GM19240 (cell line): ENCODE measurements around the gene BANF2.

ENCODE experiments used
- DNase-seq: peaks from one replicate; pipeline ENCODE4 v3.0.0; 2011; ENCODE audit warnings: low spot score; ENCODE audit not compliant: insufficient read length

Gene BANF2

DNA sequence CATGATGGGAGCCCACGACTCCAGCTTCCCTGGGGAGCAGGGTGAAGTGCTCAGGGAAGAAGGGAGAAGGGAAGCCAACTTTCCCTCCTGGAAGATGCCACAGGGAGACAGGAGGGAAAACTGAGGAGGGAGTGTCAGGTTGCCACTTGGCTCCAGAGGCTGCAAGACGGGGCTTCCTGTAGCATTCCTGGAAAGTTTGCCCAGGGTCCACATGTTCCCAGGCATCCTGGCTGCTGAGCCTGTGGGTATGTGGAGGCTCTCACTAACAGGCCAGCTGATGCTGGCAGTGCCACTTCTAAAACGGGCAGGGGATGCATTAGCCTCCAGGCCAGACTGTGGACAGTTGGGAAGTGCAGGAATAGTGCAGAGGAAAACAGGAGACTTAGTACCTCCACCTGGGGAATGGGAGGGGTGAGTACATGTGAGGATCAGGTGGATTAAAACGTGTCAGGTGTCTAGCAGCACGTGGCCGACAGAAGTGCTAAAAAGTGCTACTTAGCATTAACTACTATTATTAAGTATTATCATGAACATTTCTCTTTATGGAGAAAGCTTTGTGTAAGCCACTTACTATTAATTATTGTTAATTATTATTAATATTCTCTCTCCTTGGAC lies 33.2 kb downstream of the BANF2 start:
- DNase-seq, result no peak

DNA sequence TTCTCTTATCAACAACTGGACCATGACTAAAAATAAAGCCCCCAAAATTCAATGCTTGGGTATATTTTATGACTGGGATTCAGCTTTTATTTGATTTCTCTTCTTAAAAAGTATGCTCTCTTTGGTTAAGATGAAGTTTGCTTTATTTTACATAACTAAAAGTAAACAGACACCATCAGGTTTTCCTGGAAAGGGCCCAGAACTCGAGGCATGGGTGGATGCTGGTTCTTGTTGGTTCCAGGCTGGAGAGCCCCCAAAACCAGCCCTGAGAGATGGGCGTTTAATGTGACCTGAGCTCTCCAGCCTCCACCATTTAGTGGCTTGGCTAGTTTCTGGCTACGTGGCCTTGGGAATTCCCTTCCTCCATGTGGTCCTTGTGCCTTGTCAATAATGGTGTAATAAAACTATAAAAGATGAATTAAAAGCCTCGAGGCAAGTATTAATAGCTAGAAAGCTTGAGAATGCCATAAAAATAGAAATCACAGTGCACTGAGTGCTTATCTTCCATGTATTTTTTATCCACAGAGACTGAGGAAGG lies 34.1 kb downstream of the BANF2 start:
- no peak for DNase-seq

DNA sequence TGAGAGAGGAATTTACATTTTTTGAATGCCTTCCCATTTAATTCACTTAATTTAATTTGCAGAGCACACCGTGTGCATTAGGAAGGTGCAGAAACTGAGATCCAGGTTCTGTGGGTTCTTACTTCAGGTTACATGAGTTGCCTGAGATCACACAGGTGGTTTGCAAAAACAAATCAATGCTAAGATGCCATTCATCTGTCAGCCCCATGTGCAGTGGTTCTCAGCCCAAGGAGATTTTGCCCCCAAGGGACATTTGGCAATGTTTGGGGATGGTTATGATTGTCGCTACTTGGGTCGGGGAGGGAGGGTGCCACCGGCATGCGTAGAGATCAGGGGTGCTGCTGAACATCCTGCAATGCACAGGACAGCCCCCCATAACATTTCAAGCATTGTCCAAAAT lies 34.6 kb downstream of the BANF2 start:
- no peak for DNase-seq

DNA sequence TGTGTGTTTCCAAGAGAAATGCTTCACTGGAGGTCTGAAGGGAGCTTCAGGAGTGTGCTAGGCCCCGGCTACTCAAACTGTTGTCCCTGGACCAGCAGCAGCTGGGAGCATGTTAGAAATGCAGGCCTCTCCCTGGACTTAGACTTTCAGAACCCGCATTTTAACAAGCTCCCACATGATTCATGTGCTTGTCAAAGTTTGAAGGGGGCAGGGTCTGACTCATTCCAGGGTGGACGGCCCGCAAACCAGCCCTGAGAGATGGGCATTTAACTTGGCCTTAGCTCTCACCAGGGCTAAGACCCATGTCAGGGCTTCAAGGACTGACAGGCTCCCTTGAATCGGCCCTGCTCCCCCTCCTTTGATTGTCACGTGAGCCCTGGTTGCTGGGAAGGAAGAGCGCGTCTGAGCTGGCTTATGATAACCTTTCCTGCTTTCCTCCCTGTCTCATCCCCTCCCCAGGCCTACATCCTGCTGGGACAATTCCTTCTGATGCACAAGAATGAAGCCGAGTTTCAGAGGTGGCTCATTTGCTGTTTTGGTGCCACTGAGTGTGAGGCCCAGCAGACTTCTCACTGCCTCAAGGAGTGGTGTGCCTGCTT lies 35.5 kb downstream of the BANF2 start:
- no peak for DNase-seq

DNA sequence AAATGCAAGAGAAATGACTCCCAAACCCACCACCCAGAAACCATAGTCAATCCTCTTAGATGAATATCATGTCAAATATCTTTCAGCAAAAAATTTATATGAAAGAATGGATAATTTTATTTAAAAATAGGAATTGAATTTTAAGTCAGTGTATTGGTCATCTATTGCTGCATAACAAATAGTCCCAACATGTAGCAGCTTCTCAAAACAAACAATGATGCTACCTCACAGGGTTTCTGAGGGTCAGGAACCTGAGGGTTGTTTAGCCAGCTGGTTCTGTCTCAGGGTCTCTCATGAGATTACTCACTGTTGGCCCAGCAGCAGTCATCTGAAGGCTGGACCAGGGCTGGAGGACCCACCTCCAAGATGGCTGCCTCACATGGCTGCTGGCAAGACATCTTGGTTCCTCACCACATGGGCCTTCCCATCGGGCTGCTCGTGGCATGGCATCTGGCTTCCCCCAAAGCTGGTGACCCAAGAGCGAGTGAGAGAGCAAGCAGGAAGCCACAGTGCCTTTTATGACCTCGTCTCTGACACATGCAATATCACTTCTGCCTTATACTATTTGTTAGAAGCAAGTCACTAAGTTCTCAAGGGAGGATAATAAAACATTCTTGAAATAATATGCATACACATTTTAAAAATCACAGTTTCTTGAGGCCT lies 36.3 kb downstream of the BANF2 start:
- DNase-seq, result no peak

DNA sequence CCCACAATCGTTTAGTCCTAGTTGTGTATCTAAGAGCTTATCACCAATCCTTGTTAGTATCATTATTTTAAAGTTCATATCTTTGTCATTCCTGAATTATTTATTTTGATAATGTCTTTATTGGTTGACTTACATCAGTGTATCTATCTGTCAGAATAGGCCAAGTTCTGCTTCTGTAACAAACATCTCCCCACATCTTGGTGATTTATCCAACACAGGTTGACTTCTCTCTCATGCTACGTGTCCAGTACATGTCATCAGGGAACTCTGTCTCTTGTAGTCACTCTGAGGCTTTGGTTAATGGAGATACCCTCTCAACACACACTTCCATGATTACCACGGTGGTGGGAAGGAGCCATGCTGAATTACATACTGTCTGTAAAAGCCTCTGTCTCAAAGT lies 38.4 kb downstream of the BANF2 start:
- DNase-seq, result no peak

DNA sequence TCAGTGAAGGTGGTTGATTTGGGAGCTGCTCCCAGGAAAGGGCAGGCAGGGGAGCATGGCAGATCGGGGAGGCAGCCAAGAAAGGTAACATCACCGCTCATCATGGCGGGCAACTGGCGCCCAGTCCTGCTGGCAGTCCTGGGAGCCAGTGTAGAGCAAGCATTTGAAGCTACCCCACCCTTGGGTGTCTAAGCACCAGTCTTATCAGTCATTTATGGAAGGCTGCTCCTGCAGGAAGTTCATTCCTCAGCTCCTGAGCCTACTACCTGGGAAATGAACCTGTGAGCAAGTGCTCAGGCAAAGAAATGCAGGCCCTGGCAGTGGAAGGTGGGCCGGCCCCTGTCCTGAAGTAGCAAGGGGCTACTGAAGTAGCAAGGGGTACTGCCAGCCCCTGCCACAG lies 41.5 kb downstream of the BANF2 start:
- DNase-seq, result no peak

DNA sequence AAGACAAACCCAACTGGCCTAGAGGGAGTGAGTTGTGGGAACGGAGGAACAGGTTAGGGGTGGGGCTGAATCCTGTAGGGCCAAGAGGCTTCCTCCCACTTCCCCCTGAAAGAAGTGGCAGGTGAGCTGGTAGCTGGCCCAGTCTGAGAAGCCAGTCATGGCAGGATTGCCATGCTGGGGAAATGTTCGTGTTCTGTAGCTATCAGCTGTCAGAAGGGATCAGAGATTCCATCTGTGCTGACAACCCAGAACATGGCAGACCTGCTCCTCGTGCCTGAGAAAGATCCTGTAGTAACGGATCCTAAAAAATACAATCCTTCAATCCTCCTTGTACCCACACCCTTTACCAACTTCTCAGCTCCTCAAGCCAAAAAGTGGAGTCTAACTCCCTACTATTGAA lies 43.0 kb downstream of the BANF2 start:
- DNase-seq, result no peak

DNA sequence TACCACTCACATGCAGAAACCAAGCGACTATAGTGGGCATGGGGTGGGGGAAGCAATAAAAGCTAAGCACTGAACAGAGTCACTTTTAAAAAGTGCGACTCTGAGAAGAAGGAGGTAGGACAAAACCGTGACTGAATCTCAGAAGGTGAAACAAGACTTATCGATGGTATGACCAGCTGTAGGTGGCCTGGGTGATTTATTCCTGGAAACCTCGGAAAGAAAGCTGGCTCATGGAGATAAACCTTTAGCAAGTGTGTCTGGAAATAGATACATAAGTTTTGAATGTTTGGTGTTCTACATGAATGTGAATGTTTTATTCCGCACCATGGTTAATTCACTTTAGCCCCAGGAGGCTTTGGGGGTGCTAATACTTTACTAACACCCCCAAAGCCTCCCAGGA lies 43.9 kb downstream of the BANF2 start:
- DNase-seq, result no peak

DNA sequence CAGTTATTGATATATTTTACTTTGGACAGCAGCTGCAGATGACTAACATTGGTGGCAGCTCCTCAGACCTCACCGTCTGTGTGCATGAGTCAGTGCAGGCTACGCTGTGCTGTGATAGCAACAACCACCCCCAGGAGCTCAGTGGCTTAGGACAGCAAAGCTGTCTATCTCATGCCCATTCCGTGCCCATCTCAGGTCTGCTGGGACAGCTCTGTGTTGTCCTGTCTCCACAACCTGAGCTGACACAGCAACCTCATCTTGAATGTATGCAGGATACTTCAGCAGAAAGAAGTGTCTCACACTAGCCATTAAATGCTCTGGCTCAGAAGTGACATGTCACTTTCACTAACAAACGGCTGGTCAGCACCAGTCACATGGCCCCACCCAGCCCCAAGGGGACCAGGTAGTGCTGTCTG lies 47.7 kb downstream of the BANF2 start:
- no peak for DNase-seq

DNA sequence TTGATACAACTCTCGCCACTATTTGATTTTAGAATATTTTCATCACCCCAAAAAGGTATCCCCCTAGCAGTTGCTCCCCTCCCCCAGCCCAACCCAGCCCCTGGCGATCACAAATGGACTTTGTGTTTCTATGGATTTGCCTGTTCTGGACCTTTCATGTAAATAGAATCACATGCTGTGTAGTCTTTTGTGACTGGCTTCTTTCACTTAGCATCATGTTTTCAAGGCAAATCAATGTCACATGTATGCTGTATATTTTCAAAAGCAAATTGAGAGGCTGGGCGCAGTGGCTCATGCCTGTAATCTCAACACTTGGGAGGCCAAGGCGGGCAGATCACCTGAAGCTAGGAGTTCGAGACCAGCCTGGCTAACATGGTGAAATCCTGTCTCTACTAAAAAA lies 48.5 kb downstream of the BANF2 start:
- DNase-seq, result no peak

DNA sequence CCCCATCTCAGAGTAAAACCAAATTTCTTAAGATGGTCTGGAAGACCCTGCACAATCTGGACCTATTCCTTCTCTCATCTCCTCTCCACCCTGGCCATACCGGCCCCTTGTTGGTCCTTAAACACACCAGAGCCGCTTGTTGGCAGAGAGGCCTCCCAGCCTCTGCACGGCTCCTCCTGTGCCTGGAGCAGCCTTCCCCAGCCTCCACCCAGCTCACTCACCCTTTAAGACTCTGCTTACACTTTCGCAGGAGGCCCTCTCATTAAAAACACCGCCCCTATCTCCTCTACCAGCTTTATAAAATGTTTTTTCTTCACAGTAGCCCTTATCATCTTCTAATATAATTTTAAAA lies 49.8 kb downstream of the BANF2 start:
- no peak for DNase-seq

DNA sequence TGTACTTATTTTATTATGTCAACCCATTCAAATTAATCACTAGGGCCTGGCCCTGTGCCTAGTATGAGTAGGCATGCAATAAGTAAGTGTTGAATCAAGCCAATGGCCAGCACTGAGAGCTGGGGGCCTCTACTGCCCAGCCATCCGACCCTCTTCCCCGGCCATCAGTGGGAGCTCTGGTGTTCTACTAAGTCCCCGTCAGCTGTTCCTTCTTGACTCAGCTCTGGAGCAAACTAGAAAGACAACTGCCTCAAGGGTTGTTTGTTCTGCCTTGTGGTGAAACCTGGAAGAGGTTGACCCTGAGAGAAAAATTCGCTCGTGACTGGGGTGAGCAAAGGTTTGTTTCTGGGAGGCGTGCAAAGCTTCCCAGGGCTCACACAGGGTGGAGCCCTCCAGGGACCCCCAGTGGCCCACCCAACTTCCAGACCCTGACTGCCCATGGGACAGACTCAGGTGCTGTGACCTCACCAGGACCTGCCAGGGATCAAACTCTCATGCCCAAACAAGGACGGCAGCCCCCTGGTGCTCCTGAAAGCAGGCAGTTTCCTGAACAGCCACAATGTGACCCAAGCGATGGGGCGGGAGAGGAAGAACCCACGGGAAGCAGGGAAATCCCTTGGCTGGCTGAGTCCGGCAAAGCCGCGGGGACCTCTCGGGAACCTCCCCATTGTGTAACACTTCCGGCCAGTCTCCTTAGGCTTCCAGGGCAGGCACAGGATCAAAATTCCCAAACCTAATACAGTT lies 50.4 kb downstream of the BANF2 start:
- no peak for DNase-seq

DNA sequence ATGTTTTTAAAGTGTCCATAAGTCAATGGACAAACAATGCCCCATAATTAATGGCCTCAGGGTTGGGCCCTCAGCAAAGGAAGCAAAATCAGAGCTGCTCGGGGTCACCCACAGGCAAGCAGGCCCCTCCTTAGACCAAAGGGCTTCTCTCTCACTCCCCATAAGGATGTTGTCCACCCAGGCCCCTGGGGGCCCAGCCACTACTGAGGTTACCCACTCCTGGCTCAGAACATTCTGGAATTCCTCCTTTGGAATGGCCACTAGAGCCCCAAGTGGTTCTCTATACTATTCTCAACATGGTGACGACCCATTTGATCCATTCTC lies 50.9 kb downstream of the BANF2 start:
- no peak for DNase-seq

DNA sequence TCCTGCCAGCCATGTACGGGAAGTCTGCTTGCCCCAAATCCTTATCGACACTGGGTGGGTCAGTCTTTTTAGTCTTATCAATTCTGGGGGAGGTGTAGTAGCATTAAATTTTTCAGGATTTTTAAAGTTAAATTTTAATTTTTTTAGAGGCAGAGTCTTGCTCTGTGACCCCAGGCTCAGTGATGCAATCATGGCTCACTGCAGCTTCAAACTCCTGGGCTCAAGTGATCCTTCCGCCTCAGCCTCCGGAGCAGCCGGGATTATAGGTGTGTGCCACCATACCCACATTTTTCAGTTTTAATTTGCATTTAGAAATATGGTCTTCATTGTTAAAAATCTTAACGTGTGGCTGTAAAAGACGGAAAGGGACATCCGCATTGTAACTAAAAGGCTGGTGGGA lies 51.9 kb downstream of the BANF2 start:
- DNase-seq, result no peak

DNA sequence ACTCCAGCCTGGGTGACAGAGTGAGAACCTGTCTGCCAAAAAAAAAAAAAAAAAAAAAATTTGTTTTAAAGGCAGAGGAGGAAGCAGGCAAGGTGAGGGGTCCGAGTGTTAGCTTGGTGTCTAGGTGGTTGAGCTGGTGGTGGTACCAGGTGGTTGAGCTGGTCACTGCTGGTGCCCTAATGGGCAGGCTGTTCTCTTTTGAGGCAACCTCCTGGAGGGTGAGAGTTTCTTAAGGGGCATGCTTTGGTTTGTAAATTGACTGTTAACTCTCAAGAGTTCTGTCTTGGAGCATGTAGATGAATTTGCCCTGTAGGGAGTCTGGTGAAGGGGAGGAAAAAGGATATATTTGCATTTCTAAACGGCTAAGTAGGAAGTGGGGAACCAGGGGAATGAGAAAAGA lies 52.7 kb downstream of the BANF2 start:
- no peak for DNase-seq

DNA sequence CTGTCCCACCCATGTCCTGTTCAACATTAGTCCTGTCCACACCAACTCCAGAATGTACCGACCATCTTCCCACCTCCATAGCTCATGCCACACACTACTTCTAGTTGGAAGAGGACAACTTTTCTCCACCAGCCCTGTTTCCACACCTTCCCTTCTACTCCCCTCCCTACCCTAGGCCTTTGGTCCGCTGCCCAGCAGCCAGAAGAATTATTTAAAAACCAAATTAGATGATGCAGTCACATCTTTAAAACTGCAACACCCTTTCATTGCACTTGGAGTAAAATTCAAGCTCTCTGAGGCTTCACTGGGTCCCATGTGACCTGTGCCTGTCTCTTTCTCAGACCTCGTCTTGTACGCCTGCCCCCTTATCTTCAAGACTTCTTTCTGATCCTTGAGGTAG lies 53.8 kb downstream of the BANF2 start:
- no peak for DNase-seq

DNA sequence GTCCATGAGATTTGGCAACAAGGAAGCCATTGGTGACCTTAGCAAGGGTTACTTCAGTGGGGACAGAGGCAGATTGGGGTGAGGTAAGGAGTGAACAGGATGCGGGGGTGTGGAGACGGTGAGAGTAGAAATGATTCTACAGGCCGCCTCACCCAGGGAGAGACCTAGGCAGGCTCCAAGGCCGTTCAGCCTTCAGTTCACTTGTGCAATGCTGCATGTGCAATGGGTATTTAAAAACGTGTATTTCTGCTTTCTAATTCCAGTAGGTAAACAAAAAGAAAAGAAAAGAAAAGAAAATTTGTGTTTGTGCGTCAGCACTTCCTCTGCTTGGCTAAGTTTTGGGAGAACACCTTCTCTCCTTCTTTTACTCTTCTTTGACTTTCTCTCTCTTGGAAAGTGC lies 56.8 kb downstream of the BANF2 start:
- no peak for DNase-seq

DNA sequence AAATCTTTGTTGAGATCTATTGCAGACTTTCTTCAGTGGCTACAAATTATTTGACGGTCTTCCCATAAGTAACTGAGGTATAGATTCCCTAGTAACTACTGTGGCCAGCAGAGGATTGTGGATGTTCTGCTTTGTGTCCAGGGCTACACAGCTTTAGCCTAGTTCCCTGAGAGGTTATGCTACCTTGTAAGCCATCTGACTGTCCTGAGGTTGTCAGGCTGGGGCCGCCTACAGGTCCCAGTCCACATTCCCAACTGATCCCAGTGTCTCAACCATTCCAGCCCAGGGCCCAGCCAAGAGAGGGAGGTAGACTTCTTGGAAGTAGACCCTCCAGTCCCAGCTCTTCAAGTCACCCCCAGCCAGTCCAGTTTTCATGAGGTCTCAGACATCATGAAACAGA lies 57.7 kb downstream of the BANF2 start:
- no peak for DNase-seq

DNA sequence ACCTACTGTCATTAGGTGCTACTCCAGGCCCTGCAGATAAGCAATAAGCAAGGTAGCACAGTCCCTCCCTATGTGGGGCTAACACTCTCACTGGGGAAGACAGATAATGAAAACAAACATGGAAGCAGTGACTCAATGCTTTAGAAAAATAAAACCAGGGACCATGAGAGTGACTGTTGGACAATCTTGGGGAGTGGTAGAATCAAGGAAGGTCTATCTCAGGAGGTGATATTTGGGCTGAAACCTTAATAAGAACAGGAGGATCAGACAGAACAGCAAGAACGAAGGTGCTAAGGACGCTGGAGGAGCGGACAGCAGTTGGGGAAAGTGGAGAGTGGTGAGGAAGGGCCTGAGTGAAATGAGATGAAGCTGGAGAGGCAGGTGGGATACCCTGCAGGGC lies 58.2 kb downstream of the BANF2 start:
- DNase-seq, result no peak

DNA sequence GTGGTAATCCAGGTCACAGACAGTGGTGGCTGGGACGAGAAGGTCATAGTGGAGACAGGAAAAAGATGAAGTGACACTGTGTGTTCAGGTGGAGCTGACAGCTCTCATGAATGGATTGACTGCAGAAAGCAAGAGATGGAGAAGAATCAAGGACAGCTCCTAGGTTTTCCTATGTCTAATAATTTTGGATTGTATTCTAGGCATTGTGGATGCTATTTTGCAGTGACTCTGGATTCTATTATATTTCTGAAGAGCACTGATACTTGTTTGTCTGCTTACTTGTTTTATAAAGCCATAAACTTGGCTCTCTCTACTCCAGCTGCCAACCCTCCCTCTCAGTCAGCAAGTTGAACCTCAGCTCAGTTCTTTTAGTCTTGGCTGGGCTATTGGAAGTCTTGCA lies 58.7 kb downstream of the BANF2 start:
- no peak for DNase-seq

DNA sequence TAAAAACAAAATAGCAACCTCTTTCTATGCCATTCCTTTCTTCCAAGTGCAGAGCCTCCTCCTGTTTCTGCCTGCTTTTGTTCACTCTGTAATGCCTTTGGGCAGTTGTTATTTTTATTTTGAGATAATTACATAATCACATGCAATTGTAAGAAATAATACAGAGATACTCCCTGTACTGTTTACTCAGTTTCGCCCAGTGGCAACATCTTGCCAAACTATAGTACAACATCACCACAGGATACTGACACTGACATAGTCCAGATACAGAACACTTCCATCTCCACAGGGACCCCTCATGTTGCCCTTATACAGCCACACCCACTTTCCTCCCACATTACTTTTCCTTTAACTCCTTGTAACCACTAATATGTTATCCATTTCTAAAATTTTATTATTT lies 59.7 kb downstream of the BANF2 start:
- DNase-seq, result no peak

DNA sequence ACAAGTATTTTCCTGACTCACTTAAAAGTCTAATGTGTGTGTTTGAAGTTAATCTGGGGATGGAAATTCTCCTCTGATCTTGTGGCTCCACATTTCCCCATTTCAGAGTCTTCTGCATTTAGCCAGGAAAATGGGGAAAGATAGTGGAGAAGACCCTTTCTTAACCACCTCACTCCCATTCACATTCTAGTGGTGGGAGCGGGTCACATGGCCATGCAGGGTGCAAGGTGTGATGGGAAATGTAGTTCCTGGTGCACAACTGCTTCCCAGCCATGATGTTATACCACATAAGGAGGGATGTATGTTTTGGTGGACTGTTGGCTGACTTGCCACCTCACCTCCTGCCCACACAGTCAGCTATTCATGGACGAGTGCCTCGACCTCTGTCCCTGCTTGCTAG lies 61.8 kb downstream of the BANF2 start:
- DNase-seq, result no peak
